Activated naive CD4-positive, alpha-beta T cell treated with anti-CD3 and anti-CD28 coated beads, Interleukin-2, amount 50 U/mL, for 24 hours (primary cell): ENCODE measurements around the gene MAML3.
A peak's percentile ranks its signal among the peaks of the same experiment; 100 is the strongest.

ENCODE experiments used
- H3K27ac Mint-ChIP-seq: one replicate; pipeline ENCODE4 v1.8.0; 2021; ENCODE audit warnings: mild to moderate bottlenecking, mixed read lengths
- H3K27me3 Mint-ChIP-seq: one replicate; pipeline ENCODE4 v1.8.0; 2021; ENCODE audit warnings: mixed read lengths
- H3K36me3 Mint-ChIP-seq: one replicate; pipeline ENCODE4 v1.8.0; 2021; ENCODE audit warnings: mixed read lengths
- H3K4me1 Mint-ChIP-seq: one replicate; pipeline ENCODE4 v1.8.0; 2021; ENCODE audit warnings: mixed read lengths
- H3K4me3 Mint-ChIP-seq: one replicate; pipeline ENCODE4 v1.8.0; 2021; ENCODE audit warnings: mild to moderate bottlenecking, mixed read lengths
- H3K9me3 Mint-ChIP-seq: one replicate; pipeline ENCODE4 v1.8.0; 2021; ENCODE audit warnings: mixed read lengths

MAML3 gene

DNA sequence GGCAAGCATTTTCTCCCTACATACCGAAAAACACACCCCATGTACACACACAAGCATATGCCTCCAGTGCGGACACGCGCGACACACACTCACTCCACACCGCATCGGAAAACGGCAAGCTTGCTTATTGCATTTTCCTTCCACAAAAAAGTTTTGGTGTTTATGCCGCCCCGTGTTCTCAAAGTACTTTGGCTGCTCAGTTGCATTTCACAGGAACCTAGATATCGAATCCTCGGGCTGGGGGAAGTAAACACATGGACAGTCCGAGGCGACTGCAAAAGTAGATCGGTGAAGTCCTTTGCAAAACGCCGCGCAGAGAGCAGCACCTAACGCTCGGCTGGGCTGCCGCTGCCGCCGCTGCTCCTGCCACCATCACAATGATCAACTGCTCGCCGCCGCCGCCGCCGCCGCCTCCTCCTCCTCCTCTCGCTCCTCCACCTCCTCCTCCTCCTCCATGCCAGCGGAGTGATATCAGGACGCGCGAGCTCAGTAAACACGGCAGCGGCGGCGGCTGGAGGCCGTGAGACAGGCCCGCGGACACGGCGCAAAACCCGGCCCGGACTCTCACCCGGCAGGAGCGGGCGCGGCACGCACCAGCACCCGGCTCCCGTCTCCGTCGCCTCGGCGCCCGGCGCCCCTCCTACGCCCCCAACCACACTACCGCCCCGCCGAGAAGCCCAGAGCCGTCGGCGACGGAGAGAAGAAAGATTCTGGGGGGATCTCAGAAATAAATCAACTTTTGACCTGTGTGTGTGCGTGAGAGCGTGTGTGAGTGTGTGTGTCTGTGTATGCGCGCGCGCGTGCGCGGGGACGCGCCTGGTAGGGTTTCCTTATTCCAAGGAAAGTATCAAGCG is at the start of gene MAML3:
Gene MAML3, minus strand, starts transcription at position 467 of the 854 bp plus-strand sequence. CDS start 857 bp downstream, outside the sequence.
- H3K9me3 Mint-ChIP-seq, result no peaks in the 10 kb centered on the region
- peak within 1 kb of the TSS; percentile 80 for H3K27ac Mint-ChIP-seq
- H3K4me1 Mint-ChIP-seq, result peaks cover 59% of the 10 kb centered on the region
- peak within 1 kb of the TSS; percentile 93 for H3K4me3 Mint-ChIP-seq
- no peaks in the 10 kb centered on the region for H3K27me3 Mint-ChIP-seq
- no peaks in the 10 kb centered on the region for H3K36me3 Mint-ChIP-seq

DNA sequence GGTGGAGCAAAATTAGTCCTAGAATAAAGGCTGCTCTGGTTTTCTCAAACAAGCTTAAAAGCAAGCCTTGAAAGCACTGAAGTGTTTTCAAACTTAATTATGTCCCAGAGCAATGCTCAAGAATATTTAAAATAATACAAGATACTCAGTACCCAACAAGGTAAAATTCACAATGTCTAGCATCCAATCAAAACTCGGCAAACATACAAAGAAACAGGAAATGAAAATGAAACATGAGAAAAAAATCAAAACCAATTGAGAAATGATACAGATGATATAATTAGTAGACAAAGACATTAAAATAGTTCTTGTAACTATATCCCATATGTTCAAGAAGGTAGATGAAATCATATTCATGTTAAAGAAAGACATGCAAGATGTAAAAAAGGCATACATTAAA is 45.0 kb upstream of the MAML3 start:
- peaks cover 6% of the 10 kb centered on the region for H3K27me3 Mint-ChIP-seq
- no peak overlapping the region for H3K4me3 Mint-ChIP-seq
- peaks cover 15% of the 10 kb centered on the region for H3K9me3 Mint-ChIP-seq
- no peak overlapping the region for H3K27ac Mint-ChIP-seq
- peaks cover 4% of the 10 kb centered on the region for H3K36me3 Mint-ChIP-seq
- H3K4me1 Mint-ChIP-seq, result no peaks in the 10 kb centered on the region

DNA sequence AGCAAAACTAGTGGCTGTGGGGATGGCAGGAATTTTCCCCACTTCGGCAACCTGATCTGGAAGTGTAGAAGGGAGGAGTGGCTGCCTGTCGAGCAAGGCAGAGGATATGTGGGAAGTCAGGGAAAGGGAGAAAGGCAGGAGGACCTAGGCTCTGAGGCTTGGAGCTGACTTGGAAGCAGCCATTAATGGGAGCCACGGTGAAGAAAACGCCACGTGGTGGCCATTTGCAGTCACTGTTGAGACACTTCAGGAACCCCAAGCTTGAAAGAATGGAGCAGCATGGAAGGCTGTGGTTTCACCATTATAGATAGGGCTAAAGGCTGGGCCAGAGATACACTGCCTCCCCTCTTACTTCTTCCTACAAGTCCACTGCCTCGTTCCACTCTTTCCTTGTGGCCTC is 41.8 kb upstream of the MAML3 start:
- peaks cover 12% of the 10 kb centered on the region for H3K9me3 Mint-ChIP-seq
- H3K27ac Mint-ChIP-seq, result no peak overlapping the region
- H3K4me1 Mint-ChIP-seq, result no peaks in the 10 kb centered on the region
- H3K4me3 Mint-ChIP-seq, result no peak overlapping the region
- H3K36me3 Mint-ChIP-seq, result peaks cover 3% of the 10 kb centered on the region
- H3K27me3 Mint-ChIP-seq, result peaks cover 6% of the 10 kb centered on the region

- H3K4me3 Mint-ChIP-seq, result no peak overlapping the region
- no peaks in the 10 kb centered on the region for H3K9me3 Mint-ChIP-seq
- H3K27ac Mint-ChIP-seq, result no peak overlapping the region
- H3K4me1 Mint-ChIP-seq, result no peaks in the 10 kb centered on the region
- H3K36me3 Mint-ChIP-seq, result no peaks in the 10 kb centered on the region
- H3K27me3 Mint-ChIP-seq, result no peaks in the 10 kb centered on the region
Observed at GRCh38 chr4:140189805-140190204, 35.8 kb upstream of the MAML3 start.

GRCh38 chr4:140188975-140189374 is 35.0 kb upstream of the MAML3 start:
- no peaks in the 10 kb centered on the region for H3K36me3 Mint-ChIP-seq
- H3K9me3 Mint-ChIP-seq, result no peaks in the 10 kb centered on the region
- H3K27ac Mint-ChIP-seq, result no peak overlapping the region
- no peaks in the 10 kb centered on the region for H3K27me3 Mint-ChIP-seq
- no peak overlapping the region for H3K4me3 Mint-ChIP-seq
- no peaks in the 10 kb centered on the region for H3K4me1 Mint-ChIP-seq

DNA sequence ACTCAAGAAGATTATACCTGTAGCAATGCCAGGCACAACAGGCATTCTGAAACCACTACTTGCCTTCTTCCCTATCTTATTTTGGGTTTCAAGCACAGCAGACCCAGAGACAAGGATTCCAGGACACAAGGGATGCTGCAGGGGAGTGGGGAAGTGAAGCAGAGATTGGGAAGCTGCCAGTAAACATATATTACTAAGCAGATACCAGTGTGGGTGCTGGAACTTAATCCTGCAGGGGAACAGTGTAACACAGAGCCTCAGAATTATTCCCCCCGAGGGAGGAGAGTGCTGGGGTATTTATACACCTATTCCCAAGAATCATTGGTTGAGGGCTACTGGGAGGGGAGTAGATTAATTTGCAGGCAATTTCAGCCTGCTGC is 33.3 kb upstream of the MAML3 start:
- H3K27ac Mint-ChIP-seq, result no peak overlapping the region
- H3K9me3 Mint-ChIP-seq, result no peaks in the 10 kb centered on the region
- H3K4me1 Mint-ChIP-seq, result no peaks in the 10 kb centered on the region
- no peak overlapping the region for H3K4me3 Mint-ChIP-seq
- H3K27me3 Mint-ChIP-seq, result no peaks in the 10 kb centered on the region
- no peaks in the 10 kb centered on the region for H3K36me3 Mint-ChIP-seq

DNA sequence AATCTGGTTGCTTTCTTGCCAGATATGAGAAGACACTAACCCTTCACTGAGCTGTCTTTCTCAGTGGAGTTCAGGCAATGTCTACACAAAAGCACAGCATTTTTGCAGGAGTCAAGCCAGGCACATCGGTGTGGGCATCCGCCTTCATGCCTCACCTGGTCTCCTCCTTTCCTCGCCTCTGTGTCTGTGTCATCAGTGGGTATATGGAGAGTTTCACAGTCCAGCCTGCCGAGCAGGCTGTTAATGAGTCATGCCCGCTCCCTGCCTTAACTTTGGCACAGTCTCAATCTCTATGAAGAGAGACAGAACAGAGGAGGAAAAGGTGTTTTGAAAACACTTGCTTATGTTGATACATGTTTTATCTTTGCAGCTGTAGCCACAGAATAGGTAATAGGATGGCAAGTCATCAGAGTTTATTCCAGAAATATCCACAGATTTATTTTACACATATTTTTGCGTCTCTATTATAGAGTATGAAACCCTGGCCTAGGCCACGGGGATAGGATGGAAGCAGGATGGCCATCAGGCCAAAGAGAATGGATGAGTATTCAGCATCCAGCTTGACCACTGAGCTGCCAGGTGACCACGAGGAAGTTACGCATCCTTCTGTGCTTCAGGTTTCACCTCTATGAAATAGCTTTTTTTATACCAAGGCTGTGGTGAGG is 32.8 kb upstream of the MAML3 start:
- Mint-ChIP-seq H3K27me3 (no peaks in the 10 kb centered on the region), H3K27ac (no peak overlapping the region), H3K4me1 (no peaks in the 10 kb centered on the region), H3K4me3 (no peak overlapping the region), H3K9me3 (no peaks in the 10 kb centered on the region), H3K36me3 (no peaks in the 10 kb centered on the region)

GRCh38 chr4:140186082-140186438 is 32.1 kb upstream of the MAML3 start:
- H3K36me3 Mint-ChIP-seq, result no peaks in the 10 kb centered on the region
- no peaks in the 10 kb centered on the region for H3K27me3 Mint-ChIP-seq
- H3K4me3 Mint-ChIP-seq, result no peak overlapping the region
- no peaks in the 10 kb centered on the region for H3K4me1 Mint-ChIP-seq
- no peak overlapping the region for H3K27ac Mint-ChIP-seq
- H3K9me3 Mint-ChIP-seq, result no peaks in the 10 kb centered on the region

GRCh38 chr4:140185412-140186081 is 31.6 kb upstream of the MAML3 start:
- H3K9me3 Mint-ChIP-seq, result no peaks in the 10 kb centered on the region
- no peaks in the 10 kb centered on the region for H3K4me1 Mint-ChIP-seq
- H3K4me3 Mint-ChIP-seq, result no peak overlapping the region
- peaks cover 1% of the 10 kb centered on the region for H3K27me3 Mint-ChIP-seq
- H3K27ac Mint-ChIP-seq, result no peak overlapping the region
- H3K36me3 Mint-ChIP-seq, result no peaks in the 10 kb centered on the region

DNA sequence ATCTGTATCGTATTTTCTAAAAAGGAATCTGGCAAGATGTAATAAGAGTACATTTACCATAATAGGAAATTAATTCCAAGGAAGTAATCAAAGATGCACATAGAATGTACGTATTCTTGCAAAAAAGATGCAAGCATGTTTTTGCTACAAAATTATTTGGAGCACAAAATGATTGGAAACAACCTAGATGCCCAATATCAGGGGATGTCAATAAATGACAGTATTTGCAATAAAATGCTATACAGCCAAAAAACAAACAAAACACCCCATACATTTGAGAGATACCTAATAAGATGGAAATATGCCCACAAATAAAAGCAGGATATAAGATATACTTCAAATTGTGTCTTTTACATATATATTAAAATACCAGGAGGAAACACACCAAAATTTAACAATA is 29.3 kb upstream of the MAML3 start:
- Mint-ChIP-seq H3K36me3 (no peaks in the 10 kb centered on the region), H3K4me3 (no peak overlapping the region), H3K27me3 (peaks cover 3% of the 10 kb centered on the region), H3K27ac (no peak overlapping the region), H3K4me1 (no peaks in the 10 kb centered on the region), H3K9me3 (no peaks in the 10 kb centered on the region)

DNA sequence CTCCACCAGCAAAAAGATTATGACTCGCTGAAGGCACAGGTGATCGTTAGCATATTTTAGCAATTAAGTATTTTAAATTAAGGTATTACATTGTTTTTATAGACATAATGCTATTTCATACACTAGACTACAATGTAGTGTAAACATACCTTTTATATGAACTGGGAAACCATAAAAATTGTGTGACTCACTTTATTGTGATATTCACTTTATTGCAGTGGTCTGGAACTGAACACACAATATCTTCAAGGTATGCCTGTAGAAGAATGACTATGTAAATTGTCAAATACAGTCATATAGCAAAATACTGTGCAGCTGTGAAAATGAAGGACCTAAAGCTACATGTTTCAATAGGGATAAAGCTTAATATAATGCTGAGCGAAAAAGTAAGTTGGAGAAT is 26.6 kb upstream of the MAML3 start:
- no peaks in the 10 kb centered on the region for H3K36me3 Mint-ChIP-seq

DNA sequence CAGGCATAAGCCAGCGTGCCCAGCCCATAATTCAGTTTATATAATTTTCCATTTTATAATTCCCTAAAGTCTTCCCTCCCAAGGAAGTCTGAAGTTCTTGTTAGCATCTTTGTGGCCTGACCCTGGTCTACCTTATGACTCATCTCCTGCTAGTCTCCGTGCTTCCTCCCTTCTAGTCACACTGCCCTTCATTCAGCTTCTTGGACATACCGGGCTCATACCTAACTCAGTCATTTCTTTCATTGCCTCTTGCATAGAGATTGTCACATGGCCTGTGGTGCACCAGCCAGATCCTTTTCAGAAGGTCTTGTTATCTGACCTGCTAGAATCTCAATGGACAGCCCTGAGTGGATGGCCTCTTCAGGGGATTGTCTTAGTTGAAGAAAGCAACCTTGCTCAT is 22.8 kb upstream of the MAML3 start:
- no peak overlapping the region for H3K4me3 Mint-ChIP-seq
- H3K9me3 Mint-ChIP-seq, result no peaks in the 10 kb centered on the region
- H3K4me1 Mint-ChIP-seq, result no peaks in the 10 kb centered on the region
- peaks cover 5% of the 10 kb centered on the region for H3K27me3 Mint-ChIP-seq
- no peak overlapping the region for H3K27ac Mint-ChIP-seq
- H3K36me3 Mint-ChIP-seq, result no peaks in the 10 kb centered on the region

More for the DNA sequence above, 26.6 kb upstream of the MAML3 start:
- Mint-ChIP-seq H3K27ac (no peak overlapping the region), H3K9me3 (no peaks in the 10 kb centered on the region), H3K27me3 (peaks cover 5% of the 10 kb centered on the region), H3K4me3 (no peak overlapping the region), H3K4me1 (no peaks in the 10 kb centered on the region)

- no peak overlapping the region for H3K27ac Mint-ChIP-seq
- no peaks in the 10 kb centered on the region for H3K4me1 Mint-ChIP-seq
- no peaks in the 10 kb centered on the region for H3K9me3 Mint-ChIP-seq
- no peaks in the 10 kb centered on the region for H3K36me3 Mint-ChIP-seq
- no peak overlapping the region for H3K4me3 Mint-ChIP-seq
- peaks cover 3% of the 10 kb centered on the region for H3K27me3 Mint-ChIP-seq
Observed at GRCh38 chr4:140174543-140174942, 20.6 kb upstream of the MAML3 start.

- no peak overlapping the region for H3K4me3 Mint-ChIP-seq
- peaks cover 2% of the 10 kb centered on the region for H3K27me3 Mint-ChIP-seq
- no peaks in the 10 kb centered on the region for H3K36me3 Mint-ChIP-seq
- no peaks in the 10 kb centered on the region for H3K9me3 Mint-ChIP-seq
- H3K27ac Mint-ChIP-seq, result no peak overlapping the region
- H3K4me1 Mint-ChIP-seq, result no peaks in the 10 kb centered on the region
Observed at GRCh38 chr4:140172960-140173359, 19.0 kb upstream of the MAML3 start.

GRCh38 chr4:140170299-140170698 is 16.3 kb upstream of the MAML3 start:
- Mint-ChIP-seq H3K36me3 (no peaks in the 10 kb centered on the region), H3K9me3 (no peaks in the 10 kb centered on the region), H3K27ac (no peak overlapping the region), H3K27me3 (no peaks in the 10 kb centered on the region), H3K4me3 (no peak overlapping the region), H3K4me1 (no peaks in the 10 kb centered on the region)

DNA sequence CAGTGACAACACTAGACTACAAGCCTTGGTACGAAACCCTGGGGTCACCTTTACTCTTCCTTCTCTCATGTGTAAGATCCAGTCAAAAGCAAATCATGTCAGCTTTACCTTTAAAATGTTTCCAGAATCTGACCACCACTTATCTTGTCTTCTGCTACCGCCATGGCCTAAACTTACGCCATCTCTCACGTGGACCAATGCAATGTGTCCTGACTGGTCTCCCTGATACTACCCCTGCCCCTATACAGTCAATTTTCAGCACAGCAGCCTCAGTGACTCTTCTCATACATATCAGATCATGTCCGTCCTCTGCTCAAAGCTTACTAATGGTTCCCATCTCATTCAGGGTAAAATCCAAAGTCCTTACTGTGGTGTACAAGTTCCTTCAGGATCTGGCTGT is 15.0 kb upstream of the MAML3 start:
- H3K27ac Mint-ChIP-seq, result no peak overlapping the region
- no peaks in the 10 kb centered on the region for H3K9me3 Mint-ChIP-seq
- H3K27me3 Mint-ChIP-seq, result no peaks in the 10 kb centered on the region
- H3K4me1 Mint-ChIP-seq, result no peaks in the 10 kb centered on the region
- no peaks in the 10 kb centered on the region for H3K36me3 Mint-ChIP-seq
- H3K4me3 Mint-ChIP-seq, result no peak overlapping the region
